RWPE1 (cell line): ENCODE data around the gene CAPN9.

ENCODE experiments used
- CTCF ChIA-PET: fragments of 350-600 bp; sonication (Branson Sonifier 250); formaldehyde crosslinking; extraction: SDS; loops from one replicate; lab custom pipeline; 2021; lab: Yijun Ruan, JAX
- POLR2A ChIA-PET: fragments of 400-600 bp; formaldehyde crosslinking; extraction: SDS; loops from one replicate; lab custom pipeline; 2020; ENCODE audit warnings: antibody characterized with exemption; ENCODE audit not compliant: low non-redundant PET; lab: Yijun Ruan, JAX
- DNase-seq: peaks from one replicate; pipeline ENCODE4 v3.0.0; 2012; ENCODE audit warnings: low spot score
- H3K27ac ChIP-seq: fragments of 450-650 bp; 2 replicates; pipeline ENCODE4 v1.5.1; 2017
- CTCF ChIP-seq: fragments of 450-650 bp; conservative IDR thresholded peaks from 2 replicates; pipeline ENCODE4 v1.5.1; 2017; ENCODE audit warnings: low read depth, mild to moderate bottlenecking

The CAPN9 gene

GRCh38 chr1:230735447-230735846, 11.7 kb upstream of the CAPN9 start:
- no peak overlapping the region for H3K27ac ChIP-seq
- TF ChIP-seq CTCF: no peak
- ChIA-PET CTCF (no interaction called here), POLR2A (no interaction called here)
- no peak for DNase-seq

- TF ChIP-seq CTCF: no peak
- ChIA-PET CTCF (interaction anchor here (1.1 kb wide), 1 partner anchor 35 kb away, joined by 3 read pairs; no protein-coding TSS in a partner anchor), POLR2A (no interaction called here)
Measured at GRCh38 chr1:230737622-230738262, 9.4 kb upstream of the CAPN9 start.

GRCh38 chr1:230739564-230740290, 7.5 kb upstream of the CAPN9 start:
- ChIA-PET POLR2A (no interaction called here), CTCF (interaction anchor here (0.5 to 0.7 kb wide), 2 partner anchors 109 to 1006 kb away, joined by 3 read pairs; no protein-coding TSS in a partner anchor)
- no peak overlapping the region for H3K27ac ChIP-seq
- DNase-seq: no peak
- no peak for TF ChIP-seq CTCF

More at GRCh38 chr1:230737622-230738262, 9.4 kb upstream of the CAPN9 start:
- H3K27ac ChIP-seq: no peak overlapping the region
- no peak for DNase-seq

GRCh38 chr1:230743899-230744298, 3.3 kb upstream of the CAPN9 start:
- H3K27ac ChIP-seq: no peak overlapping the region
- ChIA-PET CTCF (no interaction called here), POLR2A (no interaction called here)
- DNase-seq: no peak
- TF ChIP-seq CTCF: no peak

- POLR2A ChIA-PET: no interaction called here
- no peak overlapping the region for H3K27ac ChIP-seq
- no peak for TF ChIP-seq CTCF
- no peak for DNase-seq
- CTCF ChIA-PET: interaction anchor here (0.7 kb wide), 1 partner anchor 63 kb away, joined by 3 read pairs; no protein-coding TSS in a partner anchor
Measured at GRCh38 chr1:230744382-230744781, 2.8 kb upstream of the CAPN9 start.

GRCh38 chr1:230745071-230745470, 2.1 kb upstream of the CAPN9 start:
- no peak overlapping the region for H3K27ac ChIP-seq
- POLR2A ChIA-PET: no interaction called here
- TF ChIP-seq CTCF: no peak
- DNase-seq: no peak
- CTCF ChIA-PET: interaction anchor here (0.7 kb wide), 1 partner anchor 64 kb away, joined by 3 read pairs; no protein-coding TSS in a partner anchor
